Stimulated activated CD8-positive, alpha-beta memory T cell treated with anti-CD3 and anti-CD28 coated beads, Interleukin-4, amount 100 ng/mL, for 1 hour (primary cell): Measurements from ENCODE around the gene ERI3.
A peak's percentile ranks its signal among the peaks of the same experiment; 100 is the strongest.
"Not testable (repeated sequence)": the region's sequence is repeated elsewhere in the genome, so short reads cannot be mapped to it uniquely, and the experiment has no call there.

Experiments used
- DNase-seq, 2 donors: peaks; one replicate each; pipeline ENCODE4 v3.0.0-alpha.2; 2020; ENCODE audit warnings: low read depth in 2 of 2, low spot score in 1 of 2

The ERI3 gene

DNA sequence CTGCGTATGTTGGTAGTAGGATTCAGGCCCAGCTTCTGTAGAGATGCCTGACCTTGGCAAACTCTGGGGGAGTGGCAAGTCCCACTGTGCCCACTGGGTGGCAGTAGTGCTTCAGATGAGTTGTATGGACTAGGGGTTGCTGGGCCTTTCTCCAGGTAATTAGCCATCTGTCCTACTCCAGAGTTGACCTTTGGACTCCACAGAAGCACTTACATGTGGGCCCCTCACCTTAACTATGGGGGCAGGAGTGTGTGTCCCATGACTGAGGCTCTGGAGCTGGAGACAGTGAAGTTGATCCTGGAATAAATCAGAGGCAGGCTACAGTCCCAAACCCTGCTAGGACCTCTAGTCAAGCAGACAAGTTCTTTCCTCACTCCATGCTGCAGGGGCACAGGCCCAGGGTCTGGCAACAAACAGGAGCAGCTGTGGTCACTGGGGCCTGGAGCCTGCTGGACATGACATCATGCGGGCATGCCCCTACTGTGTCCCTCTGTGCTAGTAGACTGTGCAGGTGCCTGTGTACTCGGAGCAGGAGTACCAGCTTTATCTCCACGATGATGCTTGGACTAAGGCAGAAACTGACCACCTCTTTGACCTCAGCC lies 137.1 kb downstream of the ERI3 start:
- peak; percentile 40 to 42 for DNase-seq

DNA sequence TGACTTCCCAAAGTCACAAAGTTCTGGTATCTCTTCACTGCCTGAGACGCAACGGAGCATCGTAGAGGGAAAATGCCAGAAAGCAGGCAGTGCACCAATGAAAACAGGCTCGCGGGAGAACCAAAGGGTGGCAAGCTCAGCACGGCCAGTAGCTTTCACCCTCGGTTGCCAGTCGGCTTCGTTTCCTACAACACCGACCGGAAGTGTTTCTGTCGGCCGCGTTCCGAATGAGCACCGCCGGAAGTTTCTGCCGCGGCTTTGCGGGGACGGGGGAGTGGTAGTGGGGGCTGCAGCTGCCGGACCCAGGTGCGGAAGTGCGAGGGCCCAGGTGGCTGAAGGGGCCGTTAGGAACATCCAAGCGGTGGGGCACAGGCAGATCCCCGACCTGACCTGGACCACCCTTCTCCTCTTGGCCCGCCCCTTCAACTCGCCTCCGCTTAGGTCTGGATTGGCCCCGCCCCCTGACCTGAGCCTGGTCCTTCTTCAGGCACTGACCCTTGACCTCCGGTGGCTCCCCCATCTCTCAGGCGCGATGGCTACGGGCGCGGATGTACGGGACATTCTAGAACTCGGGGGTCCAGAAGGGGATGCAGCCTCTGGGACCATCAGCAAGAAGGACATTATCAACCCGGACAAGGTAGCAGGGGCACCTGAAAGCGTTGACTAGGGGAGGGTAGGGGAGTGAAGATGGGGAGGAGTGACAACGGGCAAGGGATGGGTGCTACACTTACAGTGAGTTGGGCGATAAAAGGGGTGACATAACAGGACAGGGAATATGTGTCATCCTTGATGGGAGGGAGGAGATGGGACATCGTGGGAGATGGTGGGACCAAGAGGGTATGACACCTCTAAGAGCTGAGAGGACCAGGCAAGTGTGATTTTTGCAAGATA lies 141.6 kb downstream of the ERI3 start, which contains the start of gene DMAP1:
Gene DMAP1, plus strand, starts transcription at position 250 of the 891 bp plus-strand sequence. Its CDS starts 283 bp downstream, at position 533.
- peak; percentile 66 to 76 for DNase-seq

DNA sequence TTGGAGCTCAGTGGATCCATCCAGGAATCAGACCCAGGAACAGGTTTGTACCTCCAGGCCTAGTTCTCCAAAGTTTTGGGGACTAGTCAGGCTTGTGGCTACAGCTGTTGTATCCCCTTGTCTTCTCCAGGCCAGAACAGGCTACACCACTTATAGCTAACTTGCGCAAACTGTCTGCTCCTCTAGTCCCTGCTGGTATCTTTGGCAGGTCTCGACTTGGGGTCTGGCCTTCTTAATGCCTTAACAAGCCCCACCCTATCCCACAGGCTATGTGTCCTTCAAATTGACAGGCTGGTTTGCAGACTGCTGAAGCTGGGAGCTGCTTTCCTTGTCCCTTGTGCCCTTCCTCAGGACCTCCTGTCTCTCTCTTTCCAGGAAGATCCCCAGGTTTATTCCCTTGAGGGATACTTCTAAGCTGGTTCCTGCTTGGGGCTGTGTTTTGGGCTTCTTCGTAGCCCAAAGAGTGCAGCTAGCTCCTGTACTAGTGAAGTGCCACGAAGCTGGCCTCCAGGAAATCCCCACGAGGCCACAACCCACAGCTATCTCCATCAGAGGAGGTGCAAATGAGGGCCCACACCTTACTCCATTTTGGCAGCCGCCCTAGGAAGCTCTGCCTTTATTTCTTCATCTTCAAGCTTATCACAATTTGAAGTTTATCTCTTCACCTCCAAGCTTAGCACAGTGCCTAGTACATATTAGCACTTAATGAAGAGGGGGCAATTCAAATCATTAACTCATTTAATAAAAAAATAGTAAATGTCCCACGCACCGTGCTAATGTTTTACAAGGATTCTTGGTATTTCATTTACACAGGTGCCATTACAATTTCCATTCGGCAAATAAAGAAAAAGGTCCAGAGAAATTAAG lies 142.5 kb downstream of the ERI3 start:
- no peak for DNase-seq

DNA sequence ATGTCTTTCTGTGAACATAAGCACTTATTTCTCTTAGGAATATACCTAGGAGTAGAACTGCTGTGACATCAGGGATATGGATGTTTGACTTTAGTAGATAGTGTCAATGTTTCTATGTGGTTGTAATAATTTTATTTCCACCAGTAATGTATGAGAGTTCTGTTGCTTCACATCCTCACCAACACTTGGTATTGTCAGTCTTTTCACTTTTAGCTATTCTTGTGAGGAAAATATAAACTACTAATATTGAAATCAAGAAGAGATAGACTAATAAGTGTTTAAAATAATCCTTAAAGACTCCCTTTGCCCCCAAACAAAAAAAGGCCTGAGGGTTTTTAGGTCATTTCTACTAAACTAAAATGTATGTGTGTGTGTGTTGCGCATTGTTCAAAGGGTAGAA lies 144.5 kb downstream of the ERI3 start:
- no peak for DNase-seq

DNA sequence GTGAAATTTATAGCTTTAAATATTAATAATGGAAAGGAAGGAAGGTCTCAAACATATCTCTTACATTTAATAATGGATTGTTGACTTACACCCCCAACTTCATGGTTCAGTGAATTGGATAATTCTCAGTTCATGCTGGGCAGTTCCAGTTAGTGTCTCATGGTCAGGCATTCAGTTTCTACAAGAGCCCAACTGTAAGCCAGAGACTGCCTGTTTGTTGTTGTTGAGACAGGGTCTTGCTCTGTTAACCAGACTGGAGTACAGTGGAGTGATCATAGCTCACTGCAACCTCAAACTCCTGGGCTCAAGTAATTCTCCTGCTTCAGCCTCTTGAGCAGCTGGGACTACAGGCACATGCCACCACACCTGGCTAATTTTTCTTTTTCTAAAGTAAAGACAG lies 146.8 kb downstream of the ERI3 start:
- no peak for DNase-seq

DNA sequence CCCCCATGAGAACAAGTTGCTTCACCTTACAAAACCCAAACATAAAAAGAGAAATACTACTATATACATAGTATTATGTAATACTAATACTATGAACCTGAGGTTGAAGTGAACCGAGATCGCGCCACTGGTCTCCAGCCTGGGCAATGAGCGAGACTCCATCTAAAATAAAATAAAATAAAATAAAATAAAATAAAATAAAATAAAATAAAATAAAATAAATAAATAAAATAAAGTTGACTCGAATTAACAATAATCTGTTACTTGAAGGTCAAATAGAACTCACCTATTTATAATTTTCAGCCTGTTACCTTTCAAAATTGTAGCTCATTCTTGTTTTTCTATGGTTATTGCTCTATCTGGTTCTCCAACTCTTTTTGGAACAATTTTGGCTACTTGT lies 148.5 kb downstream of the ERI3 start:
- not testable (repeated sequence) for DNase-seq

DNA sequence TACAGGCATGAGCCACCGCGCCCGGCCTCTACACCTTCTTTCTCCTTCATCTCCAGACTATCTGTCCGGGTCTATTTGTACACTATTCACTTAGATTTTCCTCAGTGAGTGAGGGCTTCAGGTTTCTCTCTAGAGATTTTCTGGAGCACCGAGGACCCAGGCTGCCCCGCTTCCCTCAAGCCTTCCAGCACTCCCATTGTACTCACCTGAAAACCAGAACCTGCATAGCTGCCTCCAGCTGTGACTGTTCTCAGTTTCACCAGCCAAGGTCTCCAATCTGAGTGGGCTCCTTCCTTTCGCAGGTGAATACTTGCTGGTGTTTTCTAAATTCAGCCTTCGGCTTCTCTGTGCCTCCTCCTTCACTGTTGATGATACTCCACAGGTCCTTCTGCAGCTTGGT lies 154.7 kb downstream of the ERI3 start:
- DNase-seq, result no peak

DNA sequence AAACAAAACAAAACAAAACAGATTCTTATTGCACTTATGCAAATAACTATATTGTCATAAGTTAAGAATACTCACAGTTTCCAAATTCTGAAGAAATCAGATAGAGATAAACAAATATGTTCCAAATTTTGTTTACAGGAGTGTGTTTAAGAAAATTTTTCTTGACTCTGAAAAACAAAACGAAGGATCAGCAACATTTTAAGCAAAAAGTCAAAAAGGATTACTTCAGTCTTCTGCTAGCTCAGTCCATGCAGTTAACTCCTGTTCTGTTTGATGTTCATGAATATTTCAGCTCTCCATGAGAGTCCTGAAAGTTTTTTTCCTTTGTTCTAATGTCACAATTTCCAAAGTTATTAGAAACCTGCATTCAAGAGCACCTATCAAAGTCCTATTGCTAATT lies 180.4 kb downstream of the ERI3 start:
- no peak for DNase-seq
